ENCODE data around the gene DBNL.

DNA sequence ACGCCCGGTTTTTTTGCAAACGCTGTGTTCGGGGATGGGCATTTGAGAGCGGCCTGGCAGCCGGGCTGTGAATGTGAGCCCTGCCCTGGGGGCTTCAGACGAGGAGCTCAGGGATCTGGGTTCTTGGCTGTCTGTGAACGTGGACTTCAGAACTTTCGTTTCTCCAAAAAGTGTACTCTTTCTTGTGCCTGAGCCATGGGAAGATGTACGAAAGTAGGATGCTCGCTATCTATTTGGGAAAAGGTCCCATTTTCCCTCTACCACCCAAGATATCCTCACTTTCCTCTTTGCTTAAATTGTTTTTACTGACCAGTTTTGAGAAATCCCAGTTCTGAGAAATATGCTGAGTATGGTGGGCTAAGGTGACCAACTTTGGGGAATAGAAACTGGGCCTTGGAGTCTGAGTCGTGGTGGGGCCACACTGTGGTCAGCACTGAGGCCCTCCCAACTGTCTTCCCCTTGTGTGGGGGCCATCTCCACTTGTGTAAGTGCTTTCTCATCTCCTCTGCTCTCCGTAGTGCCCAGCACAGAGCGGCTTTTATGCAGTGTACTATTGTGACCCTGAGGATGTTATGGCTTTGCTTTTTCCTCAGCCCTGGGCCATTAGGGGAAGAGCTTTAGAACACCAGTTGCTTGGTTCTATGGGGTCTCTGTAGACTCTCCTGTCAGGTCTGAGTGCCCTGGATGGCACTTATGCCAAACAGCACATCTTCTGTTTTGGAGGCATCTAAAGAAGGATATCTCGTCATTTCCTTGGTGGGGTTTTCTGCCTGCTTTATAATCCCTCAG lies 918 bp downstream of the DBNL start:
- TF ChIP-seq GATA3 (IDR thresholded peaks at IDR 0.05; ENCODE audit: low read depth, low read length) (no peak), GATA2 (IDR thresholded peaks at IDR 0.05; ENCODE audit: low read depth, low read length) (no peak)

All from SH-SY5Y (cell line).